SW480 (cell line): ENCODE results near the gene JKAMP.

ENCODE experiments used
- DNase-seq: peaks from one replicate; pipeline ENCODE4 v3.0.0-alpha.2; 2016; ENCODE audit warnings: low spot score

Gene JKAMP

GRCh38 chr14:59481407-59481806, 2.9 kb upstream of the JKAMP start:
- DNase-seq: no peak

DNA sequence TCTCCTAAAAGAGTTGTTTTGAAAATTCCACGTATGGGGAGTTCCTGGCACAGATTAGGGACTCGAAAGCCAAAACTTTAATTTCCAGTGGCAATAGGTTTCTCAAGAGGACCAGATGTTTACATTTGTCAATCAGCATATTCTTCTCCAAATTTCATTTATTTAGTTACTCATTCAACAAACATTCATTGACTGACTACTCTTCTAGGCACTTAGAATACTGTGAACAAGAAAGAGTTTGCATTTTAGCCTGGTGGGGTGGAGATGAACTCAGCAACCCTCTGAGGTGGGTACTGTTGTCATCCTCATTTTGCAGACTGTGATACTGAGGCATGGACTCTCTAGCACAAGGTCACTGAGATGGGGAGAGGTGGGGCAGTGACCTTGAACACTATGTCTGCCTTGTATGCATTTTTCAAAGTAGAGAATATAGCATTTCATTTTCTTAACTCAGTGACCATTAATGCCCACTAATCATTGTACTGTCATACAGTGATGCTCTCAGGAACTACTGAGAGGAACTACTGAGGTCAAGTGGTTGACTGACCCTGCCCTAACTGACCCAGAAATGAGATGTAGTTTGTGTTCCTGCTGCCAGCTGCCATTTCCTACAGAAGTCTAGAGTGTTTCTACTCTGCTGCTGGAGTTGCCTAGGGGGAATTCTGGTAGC, 2.3 kb upstream of the JKAMP start:
- DNase-seq: no peak

- DNase-seq: peak; percentile 53
Observed at GRCh38 chr14:59482541-59483331, 1.6 kb upstream of the JKAMP start.

GRCh38 chr14:59483363-59483762, 954 bp upstream of the JKAMP start:
- DNase-seq: no peak

DNA sequence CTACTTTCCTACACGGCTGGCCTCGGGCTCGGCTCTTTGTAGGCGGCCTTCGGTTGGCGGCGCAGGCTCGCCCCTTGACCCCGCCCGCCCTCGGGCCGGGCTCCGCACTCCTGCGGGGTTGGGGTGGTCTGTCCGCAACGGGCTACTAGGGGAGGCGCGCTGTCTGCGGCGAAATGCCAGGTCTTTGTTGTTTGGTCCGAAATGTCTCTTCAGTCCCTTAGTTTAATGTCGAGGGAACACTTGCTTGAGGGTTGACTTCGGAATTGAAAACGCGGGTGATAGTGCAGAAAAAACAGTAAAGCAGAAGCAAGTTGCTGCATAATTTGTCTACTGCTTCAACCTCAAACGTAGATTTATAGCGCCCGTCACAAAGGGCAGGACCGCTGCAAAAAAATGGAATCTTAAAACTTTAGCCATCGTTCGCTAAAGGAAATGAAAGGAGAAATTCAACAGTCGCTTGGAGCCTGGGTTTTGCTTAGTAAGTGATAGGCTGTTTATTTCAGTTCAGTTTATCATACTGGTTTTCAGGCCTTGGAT, 390 bp downstream of the JKAMP start:
- peak; percentile 14 for DNase-seq

DNA sequence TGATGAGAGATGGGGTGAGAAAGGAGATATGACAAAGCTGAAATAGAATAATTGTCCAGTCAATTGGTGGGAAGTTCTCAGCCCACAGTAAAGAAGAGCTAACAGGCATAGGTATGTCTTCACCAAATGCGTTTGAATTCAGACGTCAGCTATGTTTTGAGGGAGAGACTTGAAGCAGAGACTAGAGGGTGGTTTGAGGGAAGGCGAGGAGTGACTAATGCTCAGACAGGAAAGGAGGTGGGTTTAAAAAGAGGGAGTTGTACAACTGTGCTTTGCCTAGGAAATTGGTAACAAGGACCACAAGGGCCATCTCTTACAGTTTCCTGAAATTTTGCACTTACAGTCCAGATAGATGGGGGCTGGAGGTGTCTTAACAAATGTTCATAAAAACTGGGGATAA, 6.4 kb downstream of the JKAMP start:
- no peak for DNase-seq

GRCh38 chr14:59492384-59492783, 8.1 kb downstream of the JKAMP start:
- DNase-seq: no peak

- DNase-seq: no peak
Observed at GRCh38 chr14:59500732-59501131, 16.4 kb downstream of the JKAMP start.

DNA sequence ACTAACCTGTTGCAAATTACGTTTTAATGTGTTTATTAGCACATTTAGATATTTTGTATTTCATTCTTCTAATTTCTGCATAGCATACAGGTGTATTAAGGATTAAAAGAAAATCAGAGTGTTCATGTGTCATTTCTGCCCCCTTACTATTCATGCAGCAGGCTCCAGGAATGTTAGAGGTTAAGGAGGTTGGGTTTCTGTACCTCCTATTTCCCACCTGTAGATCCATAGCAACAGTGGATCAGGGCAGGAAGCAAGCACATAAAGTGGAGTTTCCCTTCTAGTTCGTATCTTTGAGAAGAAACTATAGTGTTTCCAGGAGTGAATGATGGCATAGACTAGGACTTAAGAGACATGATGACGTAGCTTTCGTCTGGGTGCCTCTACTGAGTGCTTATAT, 18.9 kb downstream of the JKAMP start:
- DNase-seq: no peak

DNA sequence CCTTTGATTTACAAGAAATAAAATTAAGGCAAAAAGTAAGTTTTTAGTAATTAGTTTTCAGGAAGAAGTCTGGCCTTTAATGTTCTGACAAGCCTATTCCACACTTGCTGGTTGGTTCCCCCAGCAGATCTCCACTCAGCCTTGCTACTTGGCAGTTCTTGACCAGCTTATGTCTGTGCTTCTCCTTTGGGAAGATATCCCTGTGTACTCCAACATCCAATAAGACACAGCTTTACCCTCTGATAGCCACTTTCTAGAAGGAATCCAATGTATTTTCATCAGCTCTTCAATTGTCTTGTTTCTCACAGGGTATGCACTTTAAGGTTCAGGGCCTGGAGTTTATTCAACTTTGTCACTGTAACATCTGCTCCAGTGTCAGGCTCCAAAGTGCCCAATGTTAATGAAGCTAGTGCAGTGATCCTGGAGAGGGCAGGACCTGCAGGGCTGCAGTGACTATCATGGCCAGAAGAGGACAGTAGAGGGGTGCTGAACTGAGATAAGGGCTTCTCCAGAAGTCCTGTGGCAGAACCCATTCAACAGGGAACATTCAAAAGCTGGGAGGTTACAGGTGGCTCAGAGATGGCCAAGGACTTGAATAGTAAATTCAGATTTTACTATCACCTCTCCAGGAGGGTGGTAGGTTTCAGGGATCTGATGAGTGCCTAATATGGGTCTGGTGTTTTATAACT, 22.9 kb downstream of the JKAMP start:
- DNase-seq: peak; percentile 57

DNA sequence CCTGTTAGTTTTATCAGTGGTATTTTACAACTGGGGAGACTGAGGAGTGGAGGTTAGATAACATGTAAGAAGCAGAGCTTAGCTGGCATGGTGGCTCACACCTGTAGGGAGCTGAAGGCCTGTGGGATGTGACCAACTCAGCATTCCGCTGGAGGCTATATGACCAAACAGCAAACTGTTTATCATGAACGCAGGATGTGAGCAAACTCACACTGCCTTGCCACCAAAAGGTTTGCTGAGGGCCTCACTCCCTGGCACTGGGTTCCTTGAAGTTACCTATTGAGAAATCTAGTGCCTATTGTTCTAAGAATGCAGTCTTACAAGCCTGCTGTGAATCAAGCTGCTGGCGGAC, 23.4 kb downstream of the JKAMP start:
- no peak for DNase-seq

GRCh38 chr14:59509101-59509500, 24.8 kb downstream of the JKAMP start:
- DNase-seq: no peak

DNA sequence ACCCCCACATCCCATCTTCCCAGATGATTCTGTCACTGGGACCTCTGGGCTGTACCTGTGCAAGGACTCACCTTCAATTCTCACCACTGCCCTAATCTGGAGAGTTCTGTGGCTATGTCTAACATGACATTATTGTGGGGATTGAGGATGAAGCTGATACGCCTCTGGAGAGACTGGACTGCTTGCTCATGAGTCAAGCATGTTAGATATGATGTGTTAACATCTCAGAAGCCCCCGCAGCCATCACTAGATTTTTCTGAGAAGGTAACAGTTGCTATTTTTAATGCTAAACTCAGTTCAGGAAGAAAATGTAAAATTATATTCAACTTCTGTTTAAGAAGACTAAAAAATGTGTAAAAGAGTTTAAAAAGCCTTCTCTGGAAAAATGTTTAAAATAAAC, 25.7 kb downstream of the JKAMP start:
- DNase-seq: no peak

- no peak for DNase-seq
Observed at GRCh38 chr14:59510966-59511365, 26.6 kb downstream of the JKAMP start.

DNA sequence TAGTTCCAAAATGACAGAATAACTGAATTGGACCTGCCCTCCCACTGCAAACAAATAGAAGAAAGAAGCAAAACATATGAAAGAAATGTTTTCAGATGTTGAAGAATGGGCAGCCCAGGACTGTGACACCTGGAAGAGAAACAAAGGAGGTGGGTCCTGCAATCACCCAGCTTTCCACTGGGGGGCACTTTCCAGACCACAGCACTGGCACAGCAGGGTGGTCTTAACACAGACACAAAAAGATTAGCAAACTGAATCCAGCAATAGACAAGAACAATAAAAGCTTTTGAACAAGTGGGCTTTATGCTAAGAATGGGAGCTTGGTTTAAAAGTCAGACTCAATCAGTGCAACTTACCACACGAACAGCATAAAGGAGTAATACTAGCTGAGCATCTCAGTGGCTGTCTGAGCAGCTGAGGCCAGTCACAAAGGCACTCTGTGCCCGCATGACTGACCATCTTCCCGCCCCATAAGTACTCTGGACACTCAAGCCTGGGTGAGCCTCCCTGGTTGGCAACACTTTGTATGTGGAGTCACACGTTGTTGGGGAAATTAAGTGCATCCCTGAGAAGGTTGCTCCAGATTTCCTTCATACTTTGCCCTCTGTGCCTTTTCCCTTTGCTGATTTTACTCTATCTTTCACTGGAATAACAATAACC, 27.7 kb downstream of the JKAMP start:
- DNase-seq: peak; percentile 8

DNA sequence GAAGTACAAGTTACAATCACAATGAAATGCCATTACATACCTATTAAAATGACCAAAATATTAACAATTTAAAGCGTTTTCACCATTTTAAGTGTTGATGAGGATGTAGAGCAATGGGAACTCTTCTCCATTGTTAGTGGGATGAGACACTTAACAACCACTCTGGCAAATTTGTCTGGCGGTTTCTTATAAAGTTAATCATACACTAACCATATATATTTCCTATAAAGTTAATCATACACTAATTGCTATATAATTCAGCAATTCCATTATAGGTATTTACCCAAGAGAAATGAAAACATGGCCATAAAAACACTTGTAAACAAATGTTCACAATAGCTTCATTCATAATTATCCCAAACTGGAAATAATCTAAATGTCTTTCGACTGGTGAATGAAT, 35.9 kb downstream of the JKAMP start:
- no peak for DNase-seq

- DNase-seq: peak; percentile 5
Observed at GRCh38 chr14:59529189-59529588, 44.9 kb downstream of the JKAMP start.

DNA sequence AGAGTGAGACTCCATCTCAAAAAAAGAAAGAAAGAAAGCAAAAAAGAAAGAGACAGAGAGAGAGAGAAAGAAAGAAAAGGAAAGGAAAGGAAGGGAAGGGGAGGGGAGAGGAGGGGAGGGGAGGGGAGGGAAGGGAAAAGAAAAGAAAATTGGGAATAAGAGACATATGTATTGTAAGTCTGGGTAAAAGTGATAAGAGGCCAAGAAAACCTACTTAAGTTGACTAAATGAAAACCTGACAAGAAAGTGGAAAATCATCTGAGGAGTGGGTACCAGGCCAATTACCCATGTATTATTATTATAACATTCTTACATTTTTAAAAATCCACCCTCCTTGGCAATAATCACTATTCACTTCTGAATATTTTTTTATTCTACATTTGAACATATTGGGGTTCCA, 46.0 kb downstream of the JKAMP start:
- DNase-seq: no peak

- no peak for DNase-seq
Observed at GRCh38 chr14:59532419-59532818, 48.1 kb downstream of the JKAMP start.

GRCh38 chr14:59534361-59534987, 50.2 kb downstream of the JKAMP start:
- no peak for DNase-seq

- DNase-seq: no peak
Observed at GRCh38 chr14:59537476-59537875, 53.2 kb downstream of the JKAMP start.

DNA sequence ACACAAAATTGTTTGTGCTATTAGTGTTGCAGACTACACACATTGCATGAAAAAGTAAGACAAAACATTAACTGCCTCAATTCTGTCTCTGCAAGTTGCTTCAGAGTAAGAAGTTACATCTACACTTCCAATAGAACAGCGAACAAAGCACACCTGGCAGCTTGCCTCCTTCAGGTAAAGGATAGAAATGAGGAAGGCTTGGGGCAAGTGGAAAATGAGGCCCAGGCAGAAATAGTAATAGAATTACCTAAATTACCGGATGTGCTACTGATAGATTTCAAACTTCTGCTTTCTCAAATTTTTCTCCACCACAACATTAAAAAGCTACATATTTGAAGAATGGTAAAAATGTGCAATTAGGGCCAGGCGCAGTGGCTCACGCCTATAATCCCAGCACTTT, 54.6 kb downstream of the JKAMP start:
- no peak for DNase-seq
